Muscle layer of duodenum (tissue), 2 donors: ENCODE measurements around the gene NT5C3A.
"Not testable (repeated sequence)": the region's sequence is repeated elsewhere in the genome, so short reads cannot be mapped to it uniquely, and the experiment has no call there.

Experiments used
- H3K27ac ChIP-seq: one replicate; pipeline ENCODE4 v1.7.0; 2013; ENCODE audit warnings: mild to moderate bottlenecking, low read length
- H3K27me3 ChIP-seq: one replicate; pipeline ENCODE4 v1.7.0; 2013; ENCODE audit warnings: low read depth, mild to moderate bottlenecking, control low read depth, low read length
- H3K36me3 ChIP-seq, 2 donors: one replicate each; pipeline ENCODE4 v1.7.0; 2013; ENCODE audit warnings: low read length in 2 of 2, control low read depth in 1 of 2, mild to moderate bottlenecking in 1 of 2; ENCODE audit not compliant: insufficient read depth in 2 of 2, control insufficient read depth in 1 of 2
- H3K4me1 ChIP-seq, 2 donors: one replicate each; pipeline ENCODE4 v1.7.0; 2013; ENCODE audit warnings: low read length in 2 of 2, mild to moderate bottlenecking in 2 of 2, control low read depth in 1 of 2, moderate library complexity in 1 of 2; ENCODE audit not compliant: insufficient read depth in 2 of 2, control insufficient read depth in 1 of 2
- H3K4me3 ChIP-seq, 2 donors: one replicate each; pipeline ENCODE4 v1.7.0; 2013; ENCODE audit warnings: low read length in 2 of 2, low read depth in 1 of 2, mild to moderate bottlenecking in 1 of 2
- H3K9me3 ChIP-seq, 2 donors: one replicate each; pipeline ENCODE4 v1.7.0; 2013; ENCODE audit warnings: low read length in 2 of 2, control low read depth in 1 of 2, mild to moderate bottlenecking in 1 of 2; ENCODE audit not compliant: control insufficient read depth in 1 of 2
- donor health status: healthy.

Gene NT5C3A

GRCh38 chr7:32966489-32967267 is 95.9 kb downstream of the NT5C3A start:
- H3K4me3 ChIP-seq, H3K27ac ChIP-seq, H3K9me3 ChIP-seq, H3K36me3 ChIP-seq, H3K27me3 ChIP-seq, H3K4me1 ChIP-seq: not testable (repeated sequence)

DNA sequence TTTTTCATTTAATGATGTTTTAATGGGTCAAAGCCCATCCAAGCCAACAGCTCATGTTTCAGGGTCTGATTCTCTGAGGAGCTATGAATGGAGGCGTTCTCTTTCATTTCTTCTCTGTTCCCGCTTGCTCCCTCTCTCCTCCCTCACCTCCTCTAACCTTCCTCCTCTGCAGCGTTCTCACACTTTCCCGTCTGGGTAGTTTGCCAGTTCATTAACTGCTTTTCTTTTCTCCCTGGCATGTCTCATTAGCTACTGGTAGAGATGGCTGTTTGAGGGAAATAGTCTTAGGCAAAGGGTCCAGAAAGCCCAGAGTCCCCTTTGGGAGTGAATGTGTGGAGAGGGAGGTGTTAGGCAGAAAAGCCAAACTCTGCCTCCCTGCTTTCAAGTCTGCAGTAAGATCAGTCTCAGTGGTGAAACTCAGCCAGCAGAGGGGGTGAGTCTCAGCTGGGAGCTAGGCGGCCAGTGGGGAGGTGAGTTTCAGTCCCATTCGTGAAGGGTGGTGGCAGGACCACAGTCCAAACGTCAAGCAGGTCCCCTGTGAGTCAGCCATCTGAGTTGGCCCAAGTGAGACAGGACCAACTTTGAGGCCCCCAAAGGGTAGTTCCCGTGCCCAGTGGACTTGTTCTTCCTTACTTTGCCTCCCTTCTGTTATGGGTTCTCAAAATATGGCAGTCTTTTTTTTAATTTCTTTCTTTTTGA is 98.0 kb downstream of the NT5C3A start:
- not testable (repeated sequence) for H3K36me3 ChIP-seq, H3K27me3 ChIP-seq, H3K4me1 ChIP-seq, H3K27ac ChIP-seq, H3K9me3 ChIP-seq, H3K4me3 ChIP-seq
